ENCODE measurements around the gene NPY4R2.
"Not testable (repeated sequence)": the region's sequence is repeated elsewhere in the genome, so short reads cannot be mapped to it uniquely, and the experiment has no call there.

- TF ChIP-seq POLR2A, CTCF (IDR thresholded peaks at IDR 0.05): not testable (repeated sequence)
Observed at GRCh38 chr10:47871485-47872180, 46.8 kb upstream of the NPY4R2 start.
